Heart left ventricle (tissue), 13 donors: ENCODE results near the gene DUSP22.

Source experiments
- POLR2A ChIP-seq, 2 donors: fragments of 450-650 bp; IDR thresholded peaks; one replicate each; pipeline ENCODE4 v1.6.1; 2017; ENCODE audit warnings: antibody characterized with exemption in 2 of 2, mild to moderate bottlenecking in 2 of 2, moderate library complexity in 2 of 2
- TF ChIP-seq, protein P1 (sequence below), 12 donors: fragments of 200-600 bp; sonication (generic) in 4 of 12; IDR thresholded peaks; one replicate each; pipeline versions ENCODE4 v1.5.0 to v1.8.0; 2018 to 2022; ENCODE audit warnings: antibody characterized with exemption in 12 of 12, mild to moderate bottlenecking in 5 of 12
- donor health status: ischemic (EF 13 %, LVEDD 7.1; RV severe dilation, severe dysfunction).
- donor health status: DM: no; HTN: yes; CAD: no.
- donor health status: DM: no; HTN: no; CAD: no.
- donor health status: ischemic (EF 25% LVEDD 6.9; RV normal size, moderate dysfunction).
- donor health status: ischemic (EF 25% LVEDD 5.7; RV mildly dilated, moderate dysfunction).
- donor health status: ischemic (EF 35%, LVEDD 5.7; RV mildly dilated, moderate dysfunction).
- donor health status: nonischemic (EF 11% LVEDD 7.7; RV severe dilation, severe dysfunction).
- donor health status: DM: yes; HTN: yes; CAD: no.
- donor health status: PGD.
- donor health status: ischemic (EF 29% LVEDD 5.4; RV normal size, mild dysfunction).
- donor health status: nonischemic (EF 23%, LVEDD 6.1; RV moderate dilation, normal function).

DNA sequence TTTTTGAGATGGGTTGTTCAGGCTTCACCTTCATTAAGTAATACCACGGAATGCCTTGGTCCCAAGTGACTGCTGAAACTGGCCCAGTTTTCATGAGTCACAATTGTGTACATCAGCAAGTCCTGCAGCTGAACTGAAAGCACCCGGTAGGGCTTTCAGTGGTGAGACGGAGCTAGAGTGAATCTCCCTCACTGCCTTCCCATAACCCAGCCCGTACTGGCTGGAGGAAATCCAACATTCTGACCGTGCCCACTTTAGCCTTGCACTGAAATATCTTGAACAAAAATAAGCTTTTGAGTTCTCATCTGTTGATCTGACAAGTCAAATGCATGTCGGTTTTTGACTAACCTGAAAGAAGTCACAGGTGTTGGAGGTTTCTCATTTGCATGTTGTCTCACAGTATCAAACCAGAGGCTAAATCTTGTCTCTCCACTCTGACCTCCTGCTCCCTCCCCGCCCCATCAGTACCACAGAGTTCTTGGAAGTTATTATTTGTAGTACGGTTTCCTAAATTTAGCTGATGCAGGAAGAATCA is 35.9 kb downstream of the DUSP22 start:
- TF ChIP-seq POLR2A (IDR thresholded peaks at IDR 0.05): no peak
- TF ChIP-seq, protein P1, sequence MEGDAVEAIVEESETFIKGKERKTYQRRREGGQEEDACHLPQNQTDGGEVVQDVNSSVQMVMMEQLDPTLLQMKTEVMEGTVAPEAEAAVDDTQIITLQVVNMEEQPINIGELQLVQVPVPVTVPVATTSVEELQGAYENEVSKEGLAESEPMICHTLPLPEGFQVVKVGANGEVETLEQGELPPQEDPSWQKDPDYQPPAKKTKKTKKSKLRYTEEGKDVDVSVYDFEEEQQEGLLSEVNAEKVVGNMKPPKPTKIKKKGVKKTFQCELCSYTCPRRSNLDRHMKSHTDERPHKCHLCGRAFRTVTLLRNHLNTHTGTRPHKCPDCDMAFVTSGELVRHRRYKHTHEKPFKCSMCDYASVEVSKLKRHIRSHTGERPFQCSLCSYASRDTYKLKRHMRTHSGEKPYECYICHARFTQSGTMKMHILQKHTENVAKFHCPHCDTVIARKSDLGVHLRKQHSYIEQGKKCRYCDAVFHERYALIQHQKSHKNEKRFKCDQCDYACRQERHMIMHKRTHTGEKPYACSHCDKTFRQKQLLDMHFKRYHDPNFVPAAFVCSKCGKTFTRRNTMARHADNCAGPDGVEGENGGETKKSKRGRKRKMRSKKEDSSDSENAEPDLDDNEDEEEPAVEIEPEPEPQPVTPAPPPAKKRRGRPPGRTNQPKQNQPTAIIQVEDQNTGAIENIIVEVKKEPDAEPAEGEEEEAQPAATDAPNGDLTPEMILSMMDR (IDR thresholded peaks at IDR 0.05): no peak
